ENCODE measurements around the gene GCNA.

Gene GCNA, protein sequence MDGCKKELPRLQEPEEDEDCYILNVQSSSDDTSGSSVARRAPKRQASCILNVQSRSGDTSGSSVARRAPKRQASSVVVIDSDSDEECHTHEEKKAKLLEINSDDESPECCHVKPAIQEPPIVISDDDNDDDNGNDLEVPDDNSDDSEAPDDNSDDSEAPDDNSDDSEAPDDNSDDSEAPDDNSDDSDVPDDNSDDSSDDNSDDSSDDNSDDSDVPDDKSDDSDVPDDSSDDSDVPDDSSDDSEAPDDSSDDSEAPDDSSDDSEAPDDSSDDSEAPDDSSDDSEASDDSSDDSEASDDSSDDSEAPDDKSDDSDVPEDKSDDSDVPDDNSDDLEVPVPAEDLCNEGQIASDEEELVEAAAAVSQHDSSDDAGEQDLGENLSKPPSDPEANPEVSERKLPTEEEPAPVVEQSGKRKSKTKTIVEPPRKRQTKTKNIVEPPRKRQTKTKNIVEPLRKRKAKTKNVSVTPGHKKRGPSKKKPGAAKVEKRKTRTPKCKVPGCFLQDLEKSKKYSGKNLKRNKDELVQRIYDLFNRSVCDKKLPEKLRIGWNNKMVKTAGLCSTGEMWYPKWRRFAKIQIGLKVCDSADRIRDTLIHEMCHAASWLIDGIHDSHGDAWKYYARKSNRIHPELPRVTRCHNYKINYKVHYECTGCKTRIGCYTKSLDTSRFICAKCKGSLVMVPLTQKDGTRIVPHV
- total RNA-seq: 7.2 to 12.7 reads per million in 2 donors

GRCh38 chrX:71578253-71579135, at the start of gene GCNA:
GCNA (plus strand) TSS chrX:71578437; CDS start chrX:71580822, 2,385 bp downstream.
- DNase-seq: no peak

- peak; percentile 50 for DNase-seq
These were observed 46.0 kb upstream of the GCNA start for GRCh38 chrX:71532078-71532752.

GRCh38 chrX:71532753-71533425, 45.3 kb upstream of the GCNA start, which contains the start of gene OGT:
OGT (plus strand) TSS chrX:71533104; CDS start chrX:71533300, 196 bp downstream.
- DNase-seq: peak; percentile 83

- DNase-seq: no peak
These were observed 44.8 kb upstream of the GCNA start for GRCh38 chrX:71533516-71533850.

GRCh38 chrX:71533851-71534561, 44.2 kb upstream of the GCNA start:
- peak; percentile 20 for DNase-seq

GRCh38 chrX:71534773-71535544, 43.3 kb upstream of the GCNA start:
- DNase-seq: no peak

DNA sequence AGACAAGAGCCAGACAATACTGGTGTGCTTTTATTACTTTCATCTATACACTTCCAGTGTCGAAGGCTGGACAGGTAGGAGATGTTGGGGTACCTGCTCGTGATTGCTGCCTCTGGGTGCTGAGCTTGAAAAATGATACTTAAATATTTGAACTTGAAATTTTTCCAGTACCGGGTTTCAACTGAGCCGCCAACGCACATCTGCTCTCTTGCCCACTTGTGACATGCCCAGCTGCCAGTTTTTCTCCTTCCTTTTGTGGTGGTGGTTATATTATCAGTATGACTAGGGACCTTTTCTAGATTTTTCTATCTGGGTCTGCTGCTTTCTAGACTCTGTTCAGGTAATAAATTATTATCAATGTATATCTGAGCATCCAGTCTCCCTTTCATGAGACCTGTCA, 42.0 kb upstream of the GCNA start:
- no peak for DNase-seq

- no peak for DNase-seq
These were observed 40.5 kb upstream of the GCNA start for GRCh38 chrX:71537743-71538142.

DNA sequence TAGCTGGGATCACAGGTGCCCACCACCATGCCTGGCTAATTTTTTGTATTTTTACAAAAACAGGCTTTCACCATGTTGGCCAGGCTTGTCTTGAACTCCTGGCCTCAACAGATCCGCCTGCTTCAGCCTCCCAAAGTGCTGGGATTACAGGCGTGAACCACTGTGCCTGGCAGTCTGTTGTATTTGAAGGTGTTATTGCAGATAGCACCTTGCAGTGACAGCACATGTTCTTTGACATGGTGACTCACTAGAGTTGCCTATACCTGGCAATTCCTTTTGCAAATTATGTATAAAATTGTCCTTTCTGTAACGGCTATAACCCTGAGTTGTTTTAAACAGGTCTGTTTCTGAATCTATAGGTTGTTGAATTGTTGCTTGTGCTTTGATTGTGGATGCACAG, 37.4 kb upstream of the GCNA start:
- DNase-seq: no peak

GRCh38 chrX:71541210-71542022, 36.8 kb upstream of the GCNA start:
- DNase-seq: no peak

- no peak for DNase-seq
These were observed 35.8 kb upstream of the GCNA start for GRCh38 chrX:71542411-71542810.

DNA sequence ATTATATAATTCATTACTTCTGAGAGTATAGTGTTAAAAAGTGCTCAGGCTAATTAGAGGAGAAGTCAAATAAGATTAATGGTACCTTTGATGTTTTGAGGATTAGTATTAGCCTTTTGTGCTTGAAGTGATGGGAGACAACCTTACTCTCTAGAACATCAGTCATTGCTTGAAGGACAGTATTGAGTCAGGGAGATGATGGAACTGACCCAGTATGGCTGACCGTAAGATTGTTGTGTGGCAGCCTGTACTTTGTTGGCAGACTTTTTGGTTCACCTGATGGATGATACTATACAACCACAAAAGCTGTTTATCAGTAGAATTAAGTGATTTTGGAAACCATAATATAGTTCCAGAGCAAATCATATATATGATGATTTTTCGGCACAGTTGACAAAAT, 35.4 kb upstream of the GCNA start:
- no peak for DNase-seq

DNA sequence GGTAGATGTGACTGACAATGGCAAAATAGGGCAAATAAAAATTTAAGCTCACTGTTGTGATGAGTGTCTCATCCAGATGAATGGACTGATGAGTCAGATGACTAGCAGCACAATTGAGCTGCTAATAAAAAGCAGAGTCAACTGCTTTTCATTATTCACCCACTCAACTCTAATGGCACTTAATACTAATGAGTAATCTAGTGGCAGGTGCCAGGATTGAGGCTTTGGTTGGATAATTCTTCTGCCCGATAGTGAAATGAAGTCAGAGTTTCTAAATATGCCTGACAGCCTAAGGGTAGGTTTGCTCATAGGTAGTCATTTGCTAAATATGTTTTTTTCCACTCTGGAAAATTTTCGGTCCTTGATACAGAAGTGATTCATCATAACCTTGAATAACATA, 34.9 kb upstream of the GCNA start:
- DNase-seq: no peak

DNA sequence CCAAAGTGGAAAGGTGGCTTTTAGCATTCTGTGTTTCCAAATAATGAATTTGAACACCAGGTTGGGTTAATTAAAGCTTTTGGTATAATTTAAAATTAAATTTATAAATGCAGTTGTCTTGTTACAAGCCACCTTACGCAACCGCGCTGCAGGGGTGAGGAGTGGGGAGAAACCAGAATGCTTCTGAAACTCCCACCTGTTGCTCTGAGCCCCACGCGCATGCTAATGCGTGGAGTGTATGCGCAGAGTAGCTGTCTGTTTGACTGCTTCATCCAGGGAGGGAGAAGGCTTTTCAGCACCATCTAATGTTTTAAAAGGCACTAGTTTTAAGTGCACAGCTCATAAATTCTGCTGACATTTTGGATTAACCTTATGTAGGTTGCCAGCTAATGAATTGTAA, 32.9 kb upstream of the GCNA start:
- no peak for DNase-seq

DNA sequence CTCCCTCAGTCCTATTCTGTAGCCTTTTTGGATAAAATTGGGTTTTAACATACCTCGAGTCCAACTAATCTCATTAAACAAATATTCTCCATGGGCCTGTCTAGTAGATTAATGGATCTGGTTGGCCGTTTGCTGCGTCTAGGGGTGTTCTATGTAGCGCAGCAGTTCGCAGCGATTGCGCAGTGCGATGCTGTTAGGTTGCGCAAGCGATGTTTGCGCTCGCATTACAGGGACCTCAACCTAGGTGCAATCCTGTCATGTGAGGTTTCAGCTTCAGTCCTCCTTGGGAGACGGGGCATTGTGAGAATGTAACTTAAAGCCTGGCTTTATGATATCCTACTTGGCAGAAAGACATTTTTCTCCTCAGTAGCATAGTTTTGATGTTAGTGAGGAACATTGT, 31.4 kb upstream of the GCNA start:
- no peak for DNase-seq

DNA sequence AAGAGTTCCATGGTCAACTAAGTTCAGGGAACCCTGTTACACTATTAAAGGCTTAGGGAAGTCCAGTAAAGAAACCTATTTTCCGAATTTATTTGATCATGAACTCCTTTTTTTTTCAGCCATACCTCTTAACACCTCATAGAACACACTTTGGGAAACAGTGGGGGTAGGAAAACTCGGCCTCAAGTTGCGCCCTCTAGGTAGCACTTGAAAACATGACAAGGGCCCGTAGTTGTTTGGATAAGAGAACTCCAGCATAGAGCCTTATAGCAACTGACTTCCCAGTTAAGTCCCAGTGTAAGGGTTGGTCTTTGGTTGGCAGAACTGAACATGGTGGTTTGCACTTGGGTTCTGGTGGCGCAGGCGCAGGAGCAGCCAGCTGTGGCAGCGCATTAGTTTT, 30.9 kb upstream of the GCNA start:
- DNase-seq: no peak

DNA sequence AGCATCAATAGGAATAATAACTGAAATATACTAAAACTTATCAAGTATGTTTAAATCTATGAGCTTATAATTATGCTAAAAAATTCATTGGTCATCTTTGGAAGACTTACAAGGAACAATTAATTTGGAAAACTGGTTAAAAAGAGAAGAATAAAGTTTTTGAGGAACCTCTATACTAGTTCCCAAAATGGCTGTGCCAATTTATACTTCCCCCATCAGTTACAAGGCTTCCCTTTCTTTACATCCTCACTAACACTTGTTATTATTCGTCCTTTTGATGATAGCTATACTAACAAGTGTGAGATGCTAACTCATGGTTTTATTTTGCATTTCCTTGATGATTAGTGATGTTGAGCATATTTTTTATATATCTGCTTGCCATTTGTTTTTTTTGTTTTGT, 28.3 kb upstream of the GCNA start:
- no peak for DNase-seq

- no peak for DNase-seq
These were observed 27.7 kb upstream of the GCNA start for GRCh38 chrX:71550578-71550977.

DNA sequence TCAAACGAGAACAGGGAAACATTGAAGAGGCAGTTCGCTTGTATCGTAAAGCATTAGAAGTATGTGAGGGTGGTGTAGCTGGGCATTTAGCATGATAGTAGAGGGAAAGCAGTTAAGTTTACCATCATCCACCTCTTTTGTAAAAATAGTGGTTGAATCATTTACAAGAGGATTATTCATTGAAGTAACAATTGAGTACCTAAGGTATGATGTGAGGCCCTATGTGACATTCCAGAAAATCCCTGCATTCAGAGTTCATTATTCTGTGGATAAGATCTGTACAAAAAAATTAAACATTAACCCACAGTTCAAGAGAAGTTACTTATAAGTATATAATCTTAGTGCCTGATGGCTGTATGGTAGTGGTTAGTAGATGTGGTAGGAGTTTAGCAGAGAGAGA, 22.2 kb upstream of the GCNA start:
- no peak for DNase-seq

- no peak for DNase-seq
These were observed 19.3 kb upstream of the GCNA start for GRCh38 chrX:71558920-71559319.

Data from T-helper 9 cell (primary cell).